SJSA1 (cell line): ENCODE data around the gene KRT28. TPM values are rescaled to one million over a fixed set of nuclear protein-coding genes. Genes with fewer than 3 reads are reported as not detected.

Source experiments
- DNase-seq, 2 experiments: peaks; one replicate each; pipeline ENCODE4 v3.0.0-alpha.2; 2015 to 2020; ENCODE audit warnings: low spot score in 2 of 2, low read depth in 1 of 2
- H3K27ac ChIP-seq: fragments of 250-450 bp; sonication (Bioruptor Pico); 2 replicates; pipeline ENCODE4 v1.5.1; 2020; ENCODE audit warnings: mild to moderate bottlenecking, moderate library complexity
- H3K27me3 ChIP-seq: fragments of 250-450 bp; sonication (Bioruptor Pico); replicated peaks from 2 replicates; pipeline ENCODE4 v1.5.1; 2020; ENCODE audit warnings: mild to moderate bottlenecking, moderate library complexity
- H3K36me3 ChIP-seq: fragments of 250-450 bp; sonication (Bioruptor Pico); 2 replicates; pipeline ENCODE4 v1.5.1; 2020; ENCODE audit warnings: mild to moderate bottlenecking
- H3K4me1 ChIP-seq: fragments of 250-450 bp; sonication (Bioruptor Pico); replicated peaks from 2 replicates; pipeline ENCODE4 v1.6.1; 2021; ENCODE audit warnings: mild to moderate bottlenecking
- H3K4me3 ChIP-seq: fragments of 250-450 bp; sonication (Bioruptor Pico); 2 replicates; pipeline ENCODE4 v1.5.1; 2020; ENCODE audit warnings: mild to moderate bottlenecking
- H3K9me3 ChIP-seq: fragments of 250-450 bp; sonication (Bioruptor Pico); replicated peaks from 2 replicates; pipeline ENCODE4 v1.5.1; 2020; ENCODE audit warnings: mild to moderate bottlenecking
- total RNA-seq: library from RNA; depleted of rRNA; stranded (reverse); fragments of >200 nt; shearing (Covaris generic); gene quantifications from 2 replicates; pipeline ENCODE4 v1.2.3, GENCODE V29; 2014; rRNA removed

KRT28 gene
- not detected in 2 replicates for total RNA-seq

- peaks cover 3% of the 10 kb centered on the region; the same call in 1 of the 2 replicates for H3K4me1 ChIP-seq
- no peaks in the 10 kb centered on the region for H3K36me3 ChIP-seq
- H3K4me3 ChIP-seq, result no peak within 1 kb of the TSS
- no peak within 1 kb of the TSS for H3K27ac ChIP-seq
- H3K9me3 ChIP-seq, result no peaks in the 10 kb centered on the region
- peaks cover 29% of the 10 kb centered on the region for H3K27me3 ChIP-seq
- DNase-seq, result no peak
These were observed at the start of gene KRT28 for GRCh38 chr17:40799859-40800258. TSS of gene KRT28 (minus strand) at chr17:40799959. CDS start at chr17:40799893, 66 bp downstream.

- Histone ChIP-seq H3K9me3 (0 out of 2 replicates have a peak, but pooled peaks cover 2% of the 10 kb centered on the region), H3K27ac (no peak overlapping the region), H3K4me1 (peaks cover 6% of the 10 kb centered on the region), H3K4me3 (no peak overlapping the region), H3K36me3 (no peaks in the 10 kb centered on the region), H3K27me3 (0 out of 2 replicates have a peak, but pooled peaks cover 2% of the 10 kb centered on the region)
- DNase-seq, result no peak
These were observed 49.0 kb upstream of the KRT28 start for GRCh38 chr17:40848583-40849235.

- Histone ChIP-seq H3K27ac (no peak overlapping the region), H3K4me1 (no peaks in the 10 kb centered on the region), H3K9me3 (0 out of 2 replicates have a peak, but pooled peaks cover 2% of the 10 kb centered on the region), H3K4me3 (no peak overlapping the region), H3K36me3 (no peaks in the 10 kb centered on the region), H3K27me3 (0 out of 2 replicates have a peak, but pooled peaks cover 2% of the 10 kb centered on the region)
- DNase-seq, result no peak
These were observed 46.9 kb upstream of the KRT28 start for GRCh38 chr17:40846515-40847144.

GRCh38 chr17:40844671-40845107, 44.9 kb upstream of the KRT28 start:
- Histone ChIP-seq H3K4me1 (no peaks in the 10 kb centered on the region), H3K9me3 (0 out of 2 replicates have a peak, but pooled peaks cover 2% of the 10 kb centered on the region), H3K27me3 (0 out of 2 replicates have a peak, but pooled peaks cover 2% of the 10 kb centered on the region), H3K27ac (no peak overlapping the region), H3K36me3 (no peaks in the 10 kb centered on the region), H3K4me3 (no peak overlapping the region)
- DNase-seq, result no peak

GRCh38 chr17:40843242-40843641, 43.5 kb upstream of the KRT28 start:
- Histone ChIP-seq H3K4me1 (no peaks in the 10 kb centered on the region), H3K36me3 (no peaks in the 10 kb centered on the region), H3K9me3 (0 out of 2 replicates have a peak, but pooled peaks cover 2% of the 10 kb centered on the region), H3K27me3 (0 out of 2 replicates have a peak, but pooled peaks cover under 1% of the 10 kb centered on the region), H3K4me3 (no peak overlapping the region), H3K27ac (no peak overlapping the region)
- no peak for DNase-seq

- Histone ChIP-seq H3K4me3 (no peak overlapping the region), H3K4me1 (no peaks in the 10 kb centered on the region), H3K36me3 (no peaks in the 10 kb centered on the region), H3K27me3 (no peaks in the 10 kb centered on the region), H3K27ac (no peak overlapping the region), H3K9me3 (0 out of 2 replicates have a peak, but pooled peaks cover 2% of the 10 kb centered on the region)
- no peak for DNase-seq
These were observed 41.5 kb upstream of the KRT28 start for GRCh38 chr17:40841246-40841645.

- Histone ChIP-seq H3K4me1 (no peaks in the 10 kb centered on the region), H3K4me3 (no peak overlapping the region), H3K27me3 (no peaks in the 10 kb centered on the region), H3K36me3 (no peaks in the 10 kb centered on the region), H3K27ac (no peak overlapping the region), H3K9me3 (no peaks in the 10 kb centered on the region)
- no peak for DNase-seq
These were observed 39.4 kb upstream of the KRT28 start for GRCh38 chr17:40839194-40839593.

- Histone ChIP-seq H3K36me3 (no peaks in the 10 kb centered on the region), H3K4me3 (no peak overlapping the region), H3K27me3 (no peaks in the 10 kb centered on the region), H3K9me3 (no peaks in the 10 kb centered on the region), H3K27ac (no peak overlapping the region), H3K4me1 (no peaks in the 10 kb centered on the region)
- DNase-seq, result no peak
These were observed 36.3 kb upstream of the KRT28 start for GRCh38 chr17:40836020-40836419.

GRCh38 chr17:40833882-40834281, 34.1 kb upstream of the KRT28 start:
- Histone ChIP-seq H3K4me3 (no peak overlapping the region), H3K4me1 (no peaks in the 10 kb centered on the region; the same call in 1 of the 2 replicates), H3K27me3 (no peaks in the 10 kb centered on the region), H3K9me3 (no peaks in the 10 kb centered on the region), H3K27ac (no peak overlapping the region), H3K36me3 (no peaks in the 10 kb centered on the region)
- no peak for DNase-seq

- H3K27ac ChIP-seq, result no peak overlapping the region
- peaks cover 10% of the 10 kb centered on the region for H3K4me1 ChIP-seq
- no peaks in the 10 kb centered on the region for H3K9me3 ChIP-seq
- H3K4me3 ChIP-seq, result no peak overlapping the region
- DNase-seq, result no peak
- no peaks in the 10 kb centered on the region for H3K27me3 ChIP-seq
- H3K36me3 ChIP-seq, result no peaks in the 10 kb centered on the region
These were observed 33.1 kb upstream of the KRT28 start for GRCh38 chr17:40832840-40833239.

- Histone ChIP-seq H3K36me3 (no peaks in the 10 kb centered on the region), H3K4me1 (peaks cover 14% of the 10 kb centered on the region), H3K4me3 (no peak overlapping the region), H3K27ac (no peak overlapping the region), H3K9me3 (no peaks in the 10 kb centered on the region), H3K27me3 (no peaks in the 10 kb centered on the region)
- DNase-seq, result no peak
These were observed 30.5 kb upstream of the KRT28 start for GRCh38 chr17:40830085-40830776.

GRCh38 chr17:40828454-40829044, 28.8 kb upstream of the KRT28 start:
- no peak for DNase-seq
- no peaks in the 10 kb centered on the region for H3K9me3 ChIP-seq
- peaks cover 14% of the 10 kb centered on the region for H3K4me1 ChIP-seq
- no peak overlapping the region for H3K4me3 ChIP-seq
- peak overlapping the region; percentile 5; the same call in 1 of the 2 replicates for H3K27ac ChIP-seq
- H3K27me3 ChIP-seq, result no peaks in the 10 kb centered on the region
- H3K36me3 ChIP-seq, result no peaks in the 10 kb centered on the region

- Histone ChIP-seq H3K27ac (0 out of 2 replicates have a peak overlapping the region, but pooled peaks have one; percentile 5), H3K27me3 (no peaks in the 10 kb centered on the region), H3K4me1 (peaks cover 14% of the 10 kb centered on the region), H3K4me3 (no peak overlapping the region), H3K36me3 (no peaks in the 10 kb centered on the region), H3K9me3 (no peaks in the 10 kb centered on the region)
- DNase-seq, result peak; percentile 47 to 52
These were observed 28.1 kb upstream of the KRT28 start for GRCh38 chr17:40827746-40828453.
